COLO668 (cell line): Measurements from ENCODE around the gene TMEM37.

ENCODE experiments used
- DNase-seq: peaks from one replicate; lab custom pipeline; 2025; ENCODE audit not compliant: unreplicated experiment; lab: John Stamatoyannopoulos, UW

The TMEM37 gene

GRCh38 chr2:119432851-119433522 is 1.3 kb downstream of the TMEM37 start:
- DNase-seq: no peak

DNA sequence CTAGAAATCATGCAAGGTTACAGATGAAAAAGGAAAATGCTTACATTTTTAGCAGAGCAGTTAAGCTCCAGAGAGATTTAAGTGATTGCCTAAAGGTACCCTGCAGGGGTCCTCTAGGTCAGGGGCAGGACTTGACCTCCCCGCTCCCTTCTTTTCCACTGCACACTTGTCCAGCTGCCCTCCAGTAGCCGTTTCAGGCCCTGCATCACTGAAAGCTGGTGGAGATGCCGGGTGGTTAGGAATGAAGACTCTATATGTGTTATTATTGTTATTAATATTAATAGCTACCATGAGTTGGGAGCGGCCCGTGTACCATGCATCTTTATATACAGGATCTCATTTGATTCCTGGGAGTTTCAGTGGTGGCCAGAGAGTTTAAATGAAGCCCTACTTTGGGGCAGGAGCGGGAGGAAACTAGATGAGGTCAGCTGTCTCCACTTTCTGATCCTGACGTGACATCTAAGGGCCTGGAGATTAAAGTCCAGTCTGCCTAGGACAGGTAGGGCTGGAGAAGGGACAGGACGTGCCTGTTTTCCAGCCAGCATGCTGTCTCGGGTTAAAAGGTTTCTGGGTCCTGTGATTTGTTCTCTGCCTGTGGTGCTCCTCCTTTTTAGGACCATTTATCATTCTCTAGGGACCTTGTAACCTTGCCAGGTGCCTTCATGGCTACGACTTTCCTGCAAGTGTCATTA is 2.1 kb downstream of the TMEM37 start:
- no peak for DNase-seq

DNA sequence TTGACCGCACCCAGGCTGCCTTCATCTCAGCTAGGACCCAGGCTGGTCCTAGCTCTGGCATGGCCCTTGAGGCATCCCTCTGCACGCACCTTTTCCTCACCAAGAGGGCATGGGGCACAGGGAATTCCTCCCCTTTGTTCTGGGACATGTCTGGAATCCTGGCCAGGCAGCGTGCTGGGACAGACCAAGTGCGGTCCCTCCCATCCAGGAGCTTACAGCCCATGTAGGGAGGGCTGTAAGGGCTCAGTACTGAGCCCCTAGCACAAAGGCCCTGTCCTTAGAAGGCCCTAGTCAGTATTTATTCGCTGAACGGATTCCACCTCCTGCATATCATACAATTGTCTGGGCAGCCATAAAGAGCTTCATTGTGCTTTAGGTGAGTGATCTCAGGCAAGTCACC is 3.0 kb downstream of the TMEM37 start:
- no peak for DNase-seq

- no peak for DNase-seq
These were observed 3.7 kb downstream of the TMEM37 start for GRCh38 chr2:119435081-119435952.

DNA sequence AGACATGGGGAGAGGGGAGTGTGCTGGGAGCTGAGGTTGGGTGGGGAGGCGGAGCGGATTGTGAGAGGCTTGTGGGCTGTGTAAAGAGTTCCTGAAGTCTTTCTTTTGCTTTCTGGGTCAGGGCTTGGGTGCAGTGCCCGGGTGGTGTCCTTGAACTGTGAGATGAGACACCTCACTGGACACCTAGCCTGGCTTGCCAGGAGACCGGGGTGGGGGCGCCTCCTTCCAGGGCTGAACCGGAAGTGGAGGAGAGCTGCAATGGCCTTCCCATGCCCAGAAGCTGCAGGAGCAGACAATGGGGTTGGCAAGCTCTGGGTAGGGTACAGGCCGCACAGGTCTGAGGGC is 4.3 kb downstream of the TMEM37 start:
- DNase-seq: no peak

- no peak for DNase-seq
These were observed 5.5 kb downstream of the TMEM37 start for GRCh38 chr2:119436993-119437772.

GRCh38 chr2:119438128-119438656 is 6.5 kb downstream of the TMEM37 start:
- DNase-seq: peak; percentile 64

DNA sequence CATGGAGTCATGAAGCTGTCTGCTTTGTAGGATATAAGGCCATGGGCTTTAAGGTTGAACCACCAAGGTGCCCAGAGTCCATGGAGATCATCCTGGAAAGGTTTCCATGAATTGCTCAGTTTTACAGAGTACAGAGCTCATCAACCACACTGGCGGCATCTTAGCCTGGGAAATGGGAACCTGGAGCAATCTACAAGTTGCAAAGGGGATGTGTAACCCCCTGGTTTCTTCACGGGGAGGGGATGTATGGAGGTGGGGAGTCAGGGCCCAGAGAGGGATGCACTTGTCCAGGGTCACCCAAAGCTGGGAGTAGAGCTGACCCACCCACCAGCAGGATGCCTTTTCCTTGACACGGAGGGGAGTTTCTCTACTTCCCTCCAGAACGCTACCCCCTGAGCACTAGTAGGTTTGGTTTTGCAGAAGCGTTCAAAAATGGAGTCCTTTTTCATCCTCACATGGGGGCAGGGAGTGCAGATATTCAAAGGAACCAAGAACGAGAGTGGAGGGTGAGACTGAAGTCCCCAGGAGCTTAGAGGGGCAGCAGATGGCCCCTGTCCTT is 7.2 kb downstream of the TMEM37 start:
- no peak for DNase-seq

GRCh38 chr2:119439574-119440500 is 8.2 kb downstream of the TMEM37 start:
- DNase-seq: no peak

DNA sequence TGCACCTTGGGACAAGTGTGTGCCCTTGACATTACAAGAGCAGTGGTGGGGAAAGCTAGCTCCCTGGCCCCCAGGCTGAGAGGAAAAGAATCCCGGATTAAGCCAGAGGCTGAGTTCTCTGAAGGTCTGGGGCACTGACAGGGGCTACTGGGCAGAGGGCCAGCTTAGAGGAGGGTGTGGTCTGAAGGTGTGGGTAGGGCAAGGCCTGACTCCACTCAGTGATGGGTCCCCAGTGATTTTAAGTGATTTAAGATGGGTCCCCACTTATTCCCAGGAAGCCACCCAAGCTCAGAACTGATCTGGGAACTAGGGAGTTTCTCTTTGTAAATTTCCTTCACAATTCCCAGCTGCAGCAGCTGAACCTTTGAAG is 8.8 kb downstream of the TMEM37 start:
- DNase-seq: no peak

DNA sequence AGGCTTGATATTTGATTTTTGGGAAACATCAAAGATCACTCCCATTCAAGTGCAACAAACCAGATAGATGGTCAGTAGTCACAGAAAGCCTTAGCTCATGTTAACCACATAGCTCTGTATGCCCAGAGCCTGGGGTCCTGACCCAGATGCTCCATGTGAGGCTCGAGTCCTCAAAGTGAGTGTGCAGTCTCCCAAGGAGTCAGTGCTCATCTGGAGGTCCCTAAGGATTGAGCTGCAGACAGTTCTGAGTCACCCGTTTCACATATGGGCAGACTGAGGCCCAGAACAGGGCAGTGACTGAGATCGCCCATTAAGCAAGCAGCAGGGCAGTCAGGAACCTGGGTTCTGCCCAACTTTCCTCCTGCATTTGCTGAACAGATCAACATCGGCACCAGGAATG is 9.2 kb downstream of the TMEM37 start:
- no peak for DNase-seq

DNA sequence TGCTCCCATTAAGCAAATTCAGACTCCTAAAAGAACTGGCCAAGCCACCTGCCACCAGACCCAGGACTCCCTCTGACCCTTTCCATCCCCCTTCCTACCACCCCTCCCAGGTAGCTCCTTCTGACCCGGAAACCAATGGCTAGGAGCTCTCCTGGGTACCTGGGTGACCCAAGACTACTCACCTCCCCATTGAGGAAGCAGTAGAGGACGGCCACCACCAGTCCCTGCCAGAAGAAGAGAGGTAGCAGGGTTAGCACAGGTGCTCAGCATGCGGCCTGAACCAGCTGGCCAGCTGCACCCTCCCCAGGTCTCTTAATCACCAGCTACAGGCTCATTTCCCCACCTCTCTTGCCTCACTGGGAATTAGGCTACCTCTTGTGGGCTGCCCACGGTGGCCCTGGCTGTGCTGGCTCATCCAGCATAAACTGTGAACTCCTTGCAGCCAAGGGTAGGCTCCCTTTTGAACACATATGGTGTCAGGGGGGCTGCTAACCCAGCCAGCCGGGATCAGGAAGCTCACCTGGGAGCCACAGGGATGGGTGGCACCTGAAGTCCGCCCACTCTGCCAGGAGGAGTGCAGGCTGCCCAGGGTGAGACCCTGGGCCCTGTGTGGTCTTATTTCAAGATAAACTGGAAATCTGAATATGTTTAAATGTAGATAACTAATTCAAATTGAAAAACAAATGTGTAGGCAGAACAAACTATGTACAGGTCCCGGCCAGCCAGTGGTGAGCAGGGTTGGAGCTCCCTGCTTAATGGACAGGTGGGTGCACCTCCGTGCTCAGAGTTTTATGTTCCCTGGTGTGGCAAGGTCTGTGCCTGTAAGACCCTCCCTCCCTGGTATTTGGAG is 9.9 kb downstream of the TMEM37 start:
- DNase-seq: peak; percentile 39

GRCh38 chr2:119442226-119442619 is 10.6 kb downstream of the TMEM37 start:
- DNase-seq: no peak

- no peak for DNase-seq
These were observed 11.2 kb downstream of the TMEM37 start for GRCh38 chr2:119442850-119443249.

DNA sequence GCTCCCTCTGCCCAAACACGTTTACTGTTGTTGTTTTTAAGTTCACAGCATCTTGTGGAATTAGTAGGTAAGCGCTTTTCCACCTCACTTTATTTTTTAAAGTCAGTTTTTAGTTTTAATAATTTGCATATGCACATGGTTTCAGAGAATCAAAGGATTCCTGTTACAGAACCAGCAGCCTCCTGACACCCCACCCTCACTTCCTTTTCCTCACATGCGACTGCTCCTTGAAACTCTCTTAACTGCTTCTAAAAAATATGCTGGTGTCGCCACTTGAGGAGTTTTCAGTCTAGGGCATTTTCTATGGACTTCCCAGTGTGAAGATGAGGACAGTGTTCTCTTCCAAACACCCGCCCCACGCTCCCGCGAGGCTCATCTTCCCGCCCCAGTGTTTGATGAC is 14.4 kb downstream of the TMEM37 start:
- no peak for DNase-seq

DNA sequence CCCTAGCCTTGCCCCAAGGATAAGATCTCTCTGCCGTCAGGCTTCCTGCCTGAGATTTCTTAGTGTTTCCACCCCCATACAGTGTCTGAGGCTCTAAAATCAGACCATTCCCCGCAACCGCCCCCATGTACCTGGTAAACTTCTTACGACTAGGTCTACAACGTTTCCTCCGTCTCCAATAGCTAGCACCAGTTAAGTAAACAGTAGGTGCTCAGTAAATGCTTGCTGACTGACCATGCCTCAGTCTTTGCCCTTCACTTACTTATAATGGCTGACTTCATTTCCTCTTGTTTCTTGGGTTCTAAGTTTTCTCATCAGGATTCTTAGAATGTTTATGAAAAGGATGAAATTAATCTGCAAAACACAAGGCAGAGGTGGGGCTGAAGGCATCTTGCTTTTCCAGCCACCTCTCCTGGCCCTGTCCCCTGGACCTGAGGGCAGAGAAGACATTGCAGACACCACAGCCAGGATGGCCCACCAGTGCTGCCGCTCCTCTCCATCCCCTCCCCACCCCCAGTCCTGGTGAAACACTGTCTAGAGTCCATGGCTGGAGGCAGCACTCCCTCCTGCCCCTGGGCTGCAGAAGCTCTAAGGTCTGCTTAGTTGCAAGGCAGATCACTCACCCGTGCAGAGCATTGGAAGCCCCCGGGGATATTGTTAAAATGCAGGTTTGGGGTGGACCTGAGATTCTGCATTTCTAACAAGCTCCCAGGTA is 16.9 kb downstream of the TMEM37 start:
- DNase-seq: no peak

GRCh38 chr2:119449521-119449920 is 17.9 kb downstream of the TMEM37 start:
- peak; percentile 23 for DNase-seq
